WTC11 (cell line): Measurements from ENCODE around the gene SLC8A1. TPM values are rescaled to one million over a fixed set of nuclear protein-coding genes. Genes with fewer than 3 reads are reported as not detected.

Experiments used
- ATAC-seq: fragments of 200-7000 bp; cut with Tn5 transposase; 2 replicates; pipeline ENCODE4 v1.10.0; 2021; ENCODE audit warnings: mild to moderate bottlenecking, moderate library complexity
- CTCF ChIA-PET: fragments of 300-600 bp; sonication (Branson Sonifier 250); formaldehyde crosslinking; loops from one replicate; lab custom pipeline; 2021; ENCODE audit warnings: antibody characterized with exemption; lab: Charles Lee
- POLR2A ChIA-PET: fragments of 350-600 bp; sonication (Branson Sonifier 250); formaldehyde crosslinking; loops from one replicate; lab custom pipeline; 2021; ENCODE audit warnings: antibody characterized with exemption; lab: Charles Lee
- DNase-seq: peaks from one replicate; pipeline ENCODE4 v3.0.0; 2021; ENCODE audit warnings: low spot score
- H3K27ac Mint-ChIP-seq: 2 replicates; pipeline ENCODE4 v1.8.0; 2021; ENCODE audit warnings: mixed read lengths
- H3K27me3 Mint-ChIP-seq: 2 replicates; pipeline ENCODE4 v1.8.0; 2021; ENCODE audit warnings: low read depth, mild to moderate bottlenecking, moderate library complexity, mixed read lengths
- H3K36me3 Mint-ChIP-seq: 2 replicates; pipeline ENCODE4 v1.8.0; 2021; ENCODE audit warnings: mixed read lengths
- H3K4me1 Mint-ChIP-seq: 2 replicates; pipeline ENCODE4 v1.8.0; 2022; ENCODE audit warnings: mixed read lengths
- H3K4me3 Mint-ChIP-seq: 2 replicates; pipeline ENCODE4 v1.8.0; 2021; ENCODE audit warnings: mild to moderate bottlenecking, moderate library complexity, mixed read lengths
- H3K9me3 Mint-ChIP-seq: 2 replicates; pipeline ENCODE4 v1.8.0; 2021; ENCODE audit warnings: mixed read lengths
- CBFB ChIP-seq: sonication (generic); formaldehyde crosslinking; IDR thresholded peaks from 2 replicates; pipeline ENCODE4 v1.8.1; 2022; ENCODE audit warnings: mild to moderate bottlenecking, low read depth, missing genetic modification reagents
- CREM ChIP-seq: sonication (generic); formaldehyde crosslinking; IDR thresholded peaks from 2 replicates; pipeline ENCODE4 v1.8.1; 2022; ENCODE audit warnings: mild to moderate bottlenecking, missing genetic modification reagents, moderate library complexity
- ESRRA ChIP-seq: sonication (generic); formaldehyde crosslinking; IDR thresholded peaks from 2 replicates; pipeline ENCODE4 v1.8.1; 2022; ENCODE audit warnings: mild to moderate bottlenecking, missing genetic modification reagents, borderline replicate concordance
- FOXK1 ChIP-seq: sonication (generic); formaldehyde crosslinking; IDR thresholded peaks from 2 replicates; pipeline ENCODE4 v1.8.0; 2022; ENCODE audit warnings: mild to moderate bottlenecking, moderate library complexity, missing genetic modification reagents
- FOXP1 ChIP-seq: sonication (generic); formaldehyde crosslinking; IDR thresholded peaks from 2 replicates; pipeline ENCODE4 v1.8.0; 2022; ENCODE audit warnings: missing genetic modification reagents, mild to moderate bottlenecking, moderate library complexity, borderline replicate concordance
- GABPB1 ChIP-seq: sonication (generic); formaldehyde crosslinking; IDR thresholded peaks from 2 replicates; pipeline ENCODE4 v1.8.1; 2023; ENCODE audit warnings: mild to moderate bottlenecking, missing genetic modification reagents
- IRF2 ChIP-seq: sonication (generic); formaldehyde crosslinking; IDR thresholded peaks from 2 replicates; pipeline ENCODE4 v1.8.0; 2022; ENCODE audit warnings: low read depth, missing genetic modification reagents, borderline replicate concordance
- JAZF1 ChIP-seq: fragments of 250-450 bp; sonication (Bioruptor Pico); IDR thresholded peaks from 2 replicates; pipeline ENCODE4 v1.9.0; 2021; ENCODE audit warnings: moderate library complexity, mild to moderate bottlenecking, inconsistent platforms
- JUN ChIP-seq: sonication (generic); formaldehyde crosslinking; IDR thresholded peaks from 2 replicates; pipeline ENCODE4 v1.8.0; 2023; ENCODE audit warnings: mild to moderate bottlenecking, missing genetic modification reagents
- MYBL2 ChIP-seq: sonication (generic); formaldehyde crosslinking; IDR thresholded peaks from 2 replicates; pipeline ENCODE4 v1.8.1; 2023; ENCODE audit warnings: mild to moderate bottlenecking, moderate library complexity, missing genetic modification reagents
- NFYB ChIP-seq: sonication (generic); formaldehyde crosslinking; conservative IDR thresholded peaks from 2 replicates; pipeline ENCODE4 v1.8.0; 2022; ENCODE audit warnings: low read depth, missing genetic modification reagents
- NR3C1 ChIP-seq: sonication (generic); formaldehyde crosslinking; conservative IDR thresholded peaks from 2 replicates; pipeline ENCODE4 v1.8.1; 2023; ENCODE audit warnings: low read depth, mild to moderate bottlenecking, missing genetic modification reagents
- OVOL2 ChIP-seq: fragments of 250-450 bp; sonication (Bioruptor Pico); IDR thresholded peaks from 2 replicates; pipeline ENCODE4 v1.9.0; 2021; ENCODE audit warnings: mild to moderate bottlenecking, borderline replicate concordance
- PRRX2 ChIP-seq: fragments of 250-450 bp; sonication (Bioruptor Pico); IDR thresholded peaks from 2 replicates; pipeline ENCODE4 v1.8.0; 2021; ENCODE audit warnings: mild to moderate bottlenecking
- SMAD3 ChIP-seq: sonication (generic); formaldehyde crosslinking; IDR thresholded peaks from 2 replicates; pipeline ENCODE4 v1.8.0; 2022; ENCODE audit warnings: missing genetic modification reagents, mild to moderate bottlenecking, borderline replicate concordance
- SMAD4 ChIP-seq: sonication (generic); formaldehyde crosslinking; IDR thresholded peaks from 2 replicates; pipeline ENCODE4 v1.8.0; 2022; ENCODE audit warnings: mild to moderate bottlenecking, missing genetic modification reagents
- SOX15 ChIP-seq: fragments of 250-450 bp; sonication (Bioruptor Pico); IDR thresholded peaks from 2 replicates; pipeline ENCODE4 v1.9.0; 2021; ENCODE audit warnings: mild to moderate bottlenecking
- TEAD1 ChIP-seq: sonication (generic); formaldehyde crosslinking; IDR thresholded peaks from 2 replicates; pipeline ENCODE4 v1.8.0; 2022; ENCODE audit warnings: mild to moderate bottlenecking, missing genetic modification reagents
- ZNF121 ChIP-seq: sonication (generic); formaldehyde crosslinking; IDR thresholded peaks from 2 replicates; pipeline ENCODE4 v1.8.0; 2023; ENCODE audit warnings: missing genetic modification reagents
- ZNF263 ChIP-seq: sonication (generic); formaldehyde crosslinking; IDR thresholded peaks from 2 replicates; pipeline ENCODE4 v1.8.1; 2022; ENCODE audit warnings: low read depth, mild to moderate bottlenecking, moderate library complexity, missing genetic modification reagents
- ZNF396 ChIP-seq: fragments of 250-450 bp; sonication (Bioruptor Pico); IDR thresholded peaks from 2 replicates; pipeline ENCODE4 v1.8.0; 2021; ENCODE audit warnings: mild to moderate bottlenecking, moderate library complexity, borderline replicate concordance
- total RNA-seq: library from RNA; stranded (reverse); gene quantifications from 3 replicates; pipeline ENCODE4 v1.2.3, GENCODE V29; 2021
- TF ChIP-seq, protein P1 (sequence below): fragments of 250-450 bp; sonication (Bioruptor Pico); IDR thresholded peaks from 2 replicates; pipeline ENCODE4 v2.1.2; 2022; ENCODE audit warnings: mild to moderate bottlenecking, moderate library complexity
- TF ChIP-seq, protein P2 (sequence below): sonication (generic); formaldehyde crosslinking; IDR thresholded peaks from 2 replicates; pipeline ENCODE4 v1.8.1; 2023; ENCODE audit warnings: mild to moderate bottlenecking, missing genetic modification reagents
- TF ChIP-seq, protein P3 (sequence below): fragments of 250-450 bp; sonication (Bioruptor Pico); IDR thresholded peaks from 2 replicates; pipeline ENCODE4 v1.9.0; 2021; ENCODE audit warnings: moderate library complexity, mild to moderate bottlenecking, inconsistent platforms, borderline replicate concordance
- TF ChIP-seq, protein P4 (sequence below): sonication (generic); formaldehyde crosslinking; IDR thresholded peaks from 2 replicates; pipeline ENCODE4 v1.8.0; 2022; ENCODE audit warnings: mild to moderate bottlenecking, missing genetic modification reagents
- TF ChIP-seq, protein P5 (sequence below): sonication (generic); formaldehyde crosslinking; IDR thresholded peaks from 2 replicates; pipeline ENCODE4 v1.8.0; 2022; ENCODE audit warnings: missing genetic modification reagents
- TF ChIP-seq, protein P6 (sequence below): sonication (generic); formaldehyde crosslinking; IDR thresholded peaks from 2 replicates; pipeline ENCODE4 v1.8.1; 2023; ENCODE audit warnings: mild to moderate bottlenecking, missing genetic modification reagents

The SLC8A1 gene
- total RNA-seq, 1 experiment from 2014 or later, result 2.6 TPM

DNA sequence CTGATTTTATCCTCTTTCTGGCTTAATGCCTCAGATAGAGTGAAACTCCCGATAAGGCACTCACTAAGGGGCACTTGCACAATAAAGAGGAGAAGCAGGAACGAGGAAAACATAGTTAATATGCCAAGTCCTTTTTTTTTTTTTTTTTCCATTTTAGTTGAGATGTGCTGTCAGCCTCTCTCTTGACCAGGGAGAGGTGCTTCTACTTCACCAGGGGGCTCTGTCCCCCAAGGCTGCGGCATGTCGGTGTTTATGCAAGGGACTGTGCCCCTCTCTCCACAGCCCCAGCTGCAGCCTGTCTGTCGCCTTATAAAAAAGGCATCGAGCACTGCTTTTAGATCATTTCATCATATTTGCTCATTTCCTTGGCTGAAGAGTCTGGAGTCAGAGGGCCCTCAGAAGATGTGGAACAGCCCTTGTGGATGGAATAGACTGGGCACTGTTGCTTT, 178.1 kb downstream of the SLC8A1 start:
- peak; percentile 62; the same call in 1 of the 2 replicates for ATAC-seq
- Mint-ChIP-seq H3K36me3 (no peaks in the 10 kb centered on the region), H3K9me3 (no peaks in the 10 kb centered on the region), H3K27me3 (no peaks in the 10 kb centered on the region), H3K4me1 (peaks cover 12% of the 10 kb centered on the region), H3K4me3 (no peak overlapping the region), H3K27ac (no peak overlapping the region)
- ChIA-PET POLR2A (no interaction called here), CTCF (interaction anchor here (0.6 kb wide), 1 partner anchor 30 kb away, joined by 3 read pairs; no protein-coding TSS in a partner anchor)
- TF ChIP-seq, protein P1, sequence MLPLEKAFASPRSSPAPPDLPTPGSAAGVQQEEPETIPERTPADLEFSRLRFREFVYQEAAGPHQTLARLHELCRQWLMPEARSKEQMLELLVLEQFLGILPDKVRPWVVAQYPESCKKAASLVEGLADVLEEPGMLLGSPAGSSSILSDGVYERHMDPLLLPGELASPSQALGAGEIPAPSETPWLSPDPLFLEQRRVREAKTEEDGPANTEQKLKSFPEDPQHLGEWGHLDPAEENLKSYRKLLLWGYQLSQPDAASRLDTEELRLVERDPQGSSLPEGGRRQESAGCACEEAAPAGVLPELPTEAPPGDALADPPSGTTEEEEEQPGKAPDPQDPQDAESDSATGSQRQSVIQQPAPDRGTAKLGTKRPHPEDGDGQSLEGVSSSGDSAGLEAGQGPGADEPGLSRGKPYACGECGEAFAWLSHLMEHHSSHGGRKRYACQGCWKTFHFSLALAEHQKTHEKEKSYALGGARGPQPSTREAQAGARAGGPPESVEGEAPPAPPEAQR (CRISPR knock-in tag), result no peak
- TF ChIP-seq JUN (CRISPR knock-in tag) (no peak), MYBL2 (no peak), PRRX2 (no peak), JAZF1 (CRISPR knock-in tag) (no peak), SMAD3 (CRISPR knock-in tag) (no peak), ZNF396 (CRISPR knock-in tag) (no peak), TEAD1 (CRISPR knock-in tag) (no peak), SOX15 (CRISPR knock-in tag) (no peak), IRF2 (CRISPR knock-in tag) (no peak), FOXK1 (CRISPR knock-in tag) (no peak), ZNF263 (CRISPR knock-in tag) (no peak), CREM (CRISPR knock-in tag) (no peak)
- TF ChIP-seq, protein P2, sequence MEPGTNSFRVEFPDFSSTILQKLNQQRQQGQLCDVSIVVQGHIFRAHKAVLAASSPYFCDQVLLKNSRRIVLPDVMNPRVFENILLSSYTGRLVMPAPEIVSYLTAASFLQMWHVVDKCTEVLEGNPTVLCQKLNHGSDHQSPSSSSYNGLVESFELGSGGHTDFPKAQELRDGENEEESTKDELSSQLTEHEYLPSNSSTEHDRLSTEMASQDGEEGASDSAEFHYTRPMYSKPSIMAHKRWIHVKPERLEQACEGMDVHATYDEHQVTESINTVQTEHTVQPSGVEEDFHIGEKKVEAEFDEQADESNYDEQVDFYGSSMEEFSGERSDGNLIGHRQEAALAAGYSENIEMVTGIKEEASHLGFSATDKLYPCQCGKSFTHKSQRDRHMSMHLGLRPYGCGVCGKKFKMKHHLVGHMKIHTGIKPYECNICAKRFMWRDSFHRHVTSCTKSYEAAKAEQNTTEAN, result no peak
- TF ChIP-seq, protein P3, sequence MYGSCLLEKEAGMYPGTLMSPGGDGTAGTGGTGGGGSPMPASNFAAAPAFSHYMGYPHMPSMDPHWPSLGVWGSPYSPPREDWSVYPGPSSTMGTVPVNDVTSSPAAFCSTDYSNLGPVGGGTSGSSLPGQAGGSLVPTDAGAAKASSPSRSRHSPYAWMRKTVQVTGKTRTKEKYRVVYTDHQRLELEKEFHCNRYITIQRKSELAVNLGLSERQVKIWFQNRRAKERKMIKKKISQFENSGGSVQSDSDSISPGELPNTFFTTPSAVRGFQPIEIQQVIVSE (CRISPR knock-in tag), result no peak
- TF ChIP-seq, protein P4, sequence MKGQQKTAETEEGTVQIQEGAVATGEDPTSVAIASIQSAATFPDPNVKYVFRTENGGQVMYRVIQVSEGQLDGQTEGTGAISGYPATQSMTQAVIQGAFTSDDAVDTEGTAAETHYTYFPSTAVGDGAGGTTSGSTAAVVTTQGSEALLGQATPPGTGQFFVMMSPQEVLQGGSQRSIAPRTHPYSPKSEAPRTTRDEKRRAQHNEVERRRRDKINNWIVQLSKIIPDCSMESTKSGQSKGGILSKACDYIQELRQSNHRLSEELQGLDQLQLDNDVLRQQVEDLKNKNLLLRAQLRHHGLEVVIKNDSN (CRISPR knock-in tag), result no peak
- no peak for DNase-seq

DNA sequence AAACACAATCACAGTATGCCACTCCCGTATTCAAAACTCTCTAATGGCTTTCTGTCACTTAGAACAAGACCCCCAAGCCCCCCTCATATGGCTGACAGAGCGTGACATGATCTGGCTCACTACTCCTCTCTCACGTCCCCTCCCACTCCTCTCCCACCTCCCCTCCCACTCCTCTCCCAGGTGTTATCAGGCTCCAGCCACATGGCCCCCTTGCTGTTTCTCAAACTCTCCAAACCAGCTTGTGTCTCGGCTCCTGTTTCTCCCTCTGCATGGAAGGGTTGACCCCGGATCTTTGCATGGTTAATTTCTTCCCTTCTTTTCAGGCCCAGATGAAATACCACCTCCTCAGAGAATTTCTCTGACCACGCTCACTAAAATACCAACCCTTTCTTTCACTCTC, 180.8 kb downstream of the SLC8A1 start:
- H3K4me3 Mint-ChIP-seq, result no peak overlapping the region
- CTCF ChIA-PET, result no interaction called here
- H3K36me3 Mint-ChIP-seq, result no peaks in the 10 kb centered on the region
- no peaks in the 10 kb centered on the region for H3K9me3 Mint-ChIP-seq
- H3K27me3 Mint-ChIP-seq, result no peaks in the 10 kb centered on the region
- TF ChIP-seq NR3C1, result no peak
- no peak for TF ChIP-seq CBFB
- TF ChIP-seq ZNF121 (CRISPR knock-in tag), result no peak
- no peak for TF ChIP-seq IRF2 (CRISPR knock-in tag)
- no peak for TF ChIP-seq FOXP1 (CRISPR knock-in tag)
- TF ChIP-seq NFYB (CRISPR knock-in tag), result no peak
- no peak for TF ChIP-seq GABPB1
- no peak for TF ChIP-seq OVOL2
- TF ChIP-seq, protein P5, sequence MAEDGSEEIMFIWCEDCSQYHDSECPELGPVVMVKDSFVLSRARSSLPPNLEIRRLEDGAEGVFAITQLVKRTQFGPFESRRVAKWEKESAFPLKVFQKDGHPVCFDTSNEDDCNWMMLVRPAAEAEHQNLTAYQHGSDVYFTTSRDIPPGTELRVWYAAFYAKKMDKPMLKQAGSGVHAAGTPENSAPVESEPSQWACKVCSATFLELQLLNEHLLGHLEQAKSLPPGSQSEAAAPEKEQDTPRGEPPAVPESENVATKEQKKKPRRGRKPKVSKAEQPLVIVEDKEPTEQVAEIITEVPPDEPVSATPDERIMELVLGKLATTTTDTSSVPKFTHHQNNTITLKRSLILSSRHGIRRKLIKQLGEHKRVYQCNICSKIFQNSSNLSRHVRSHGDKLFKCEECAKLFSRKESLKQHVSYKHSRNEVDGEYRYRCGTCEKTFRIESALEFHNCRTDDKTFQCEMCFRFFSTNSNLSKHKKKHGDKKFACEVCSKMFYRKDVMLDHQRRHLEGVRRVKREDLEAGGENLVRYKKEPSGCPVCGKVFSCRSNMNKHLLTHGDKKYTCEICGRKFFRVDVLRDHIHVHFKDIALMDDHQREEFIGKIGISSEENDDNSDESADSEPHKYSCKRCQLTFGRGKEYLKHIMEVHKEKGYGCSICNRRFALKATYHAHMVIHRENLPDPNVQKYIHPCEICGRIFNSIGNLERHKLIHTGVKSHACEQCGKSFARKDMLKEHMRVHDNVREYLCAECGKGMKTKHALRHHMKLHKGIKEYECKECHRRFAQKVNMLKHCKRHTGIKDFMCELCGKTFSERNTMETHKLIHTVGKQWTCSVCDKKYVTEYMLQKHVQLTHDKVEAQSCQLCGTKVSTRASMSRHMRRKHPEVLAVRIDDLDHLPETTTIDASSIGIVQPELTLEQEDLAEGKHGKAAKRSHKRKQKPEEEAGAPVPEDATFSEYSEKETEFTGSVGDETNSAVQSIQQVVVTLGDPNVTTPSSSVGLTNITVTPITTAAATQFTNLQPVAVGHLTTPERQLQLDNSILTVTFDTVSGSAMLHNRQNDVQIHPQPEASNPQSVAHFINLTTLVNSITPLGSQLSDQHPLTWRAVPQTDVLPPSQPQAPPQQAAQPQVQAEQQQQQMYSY (CRISPR knock-in tag), result no peak
- TF ChIP-seq ESRRA (CRISPR knock-in tag), result no peak
- TF ChIP-seq, protein P6, sequence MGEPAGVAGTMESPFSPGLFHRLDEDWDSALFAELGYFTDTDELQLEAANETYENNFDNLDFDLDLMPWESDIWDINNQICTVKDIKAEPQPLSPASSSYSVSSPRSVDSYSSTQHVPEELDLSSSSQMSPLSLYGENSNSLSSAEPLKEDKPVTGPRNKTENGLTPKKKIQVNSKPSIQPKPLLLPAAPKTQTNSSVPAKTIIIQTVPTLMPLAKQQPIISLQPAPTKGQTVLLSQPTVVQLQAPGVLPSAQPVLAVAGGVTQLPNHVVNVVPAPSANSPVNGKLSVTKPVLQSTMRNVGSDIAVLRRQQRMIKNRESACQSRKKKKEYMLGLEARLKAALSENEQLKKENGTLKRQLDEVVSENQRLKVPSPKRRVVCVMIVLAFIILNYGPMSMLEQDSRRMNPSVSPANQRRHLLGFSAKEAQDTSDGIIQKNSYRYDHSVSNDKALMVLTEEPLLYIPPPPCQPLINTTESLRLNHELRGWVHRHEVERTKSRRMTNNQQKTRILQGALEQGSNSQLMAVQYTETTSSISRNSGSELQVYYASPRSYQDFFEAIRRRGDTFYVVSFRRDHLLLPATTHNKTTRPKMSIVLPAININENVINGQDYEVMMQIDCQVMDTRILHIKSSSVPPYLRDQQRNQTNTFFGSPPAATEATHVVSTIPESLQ (CRISPR knock-in tag), result no peak
- no peak for TF ChIP-seq SMAD4 (CRISPR knock-in tag)
- TF ChIP-seq, all 79 proteins: peak for 0
- Mint-ChIP-seq H3K27ac (0 out of 2 replicates have a peak overlapping the region, but pooled peaks have one; percentile 0), H3K4me1 (peaks cover 17% of the 10 kb centered on the region)
- POLR2A ChIA-PET, result no interaction called here
- ATAC-seq (peak; percentile 61), DNase-seq (no peak)
